ENCODE results near the gene DOCK8. TPM values are rescaled to one million over a fixed set of nuclear protein-coding genes. Genes with fewer than 3 reads are reported as not detected.

DOCK8 gene
- total and polyA plus RNA-seq, 2 of the 4 experiments (the other 2 are of a cell fraction) = not detected

DNA sequence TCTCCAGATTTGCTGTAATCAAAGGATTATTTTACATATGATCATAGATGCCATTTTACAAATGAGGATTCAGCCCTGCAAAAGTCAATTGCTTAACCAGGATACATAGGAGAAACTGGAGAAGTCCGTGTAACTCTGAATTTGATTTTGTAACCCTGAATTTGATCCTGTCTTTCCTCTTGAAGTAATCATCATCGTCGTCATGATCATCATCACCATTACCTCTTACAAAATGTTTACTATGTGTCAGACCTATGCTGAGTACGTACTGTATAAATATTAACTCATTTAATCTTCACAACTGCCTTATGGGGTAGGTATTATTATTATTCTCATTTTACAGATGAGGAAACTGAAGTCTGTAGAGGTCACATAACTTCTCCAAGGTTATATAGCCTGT lies 271.5 kb downstream of the DOCK8 start:
- BruUV-seq (replicated peaks) = no TSS peak

More for the DNA sequence above, 271.5 kb downstream of the DOCK8 start:
- no peak overlapping the region for H3K4me2 ChIP-seq (ENCODE audit: low read depth, low read length)
- H2AFZ ChIP-seq (replicated peaks; ENCODE audit: low read length, poor library complexity) = no peak overlapping the region
- dilution Hi-C loops (cut with HindIII; ENCODE audit: low sequenced_read_pairs, unreplicated experiment) (no loop called here), intact Hi-C loops (cut with micrococcal nuclease) (no loop called here), in situ Hi-C loops (cut with MboI; ENCODE audit: low sequenced_read_pairs) (no loop called here)
- no peaks in the 10 kb centered on the region for H3K79me1 ChIP-seq (ENCODE audit: low read depth in 1 of 2, low read length in 2 of 2)
- H3K27ac ChIP-seq (ENCODE audit: insufficient read depth, low read length) = no peak overlapping the region
- H4K8ac ChIP-seq (ENCODE audit: low read depth in 2 of 2, low read length in 2 of 2) = no peak overlapping the region
- H3K9me3 ChIP-seq (ENCODE audit: control insufficient read depth, insufficient read depth, low read length) = no peaks in the 10 kb centered on the region; the same call in 1 of the 2 replicates
- DNase-seq (no peak), ATAC-seq (ENCODE audit: low read depth) (no peak; the same call in 1 of the 2 replicates)
- H2BK5ac ChIP-seq (ENCODE audit: low read depth, low read length, poor library complexity, severe bottlenecking) = no peak overlapping the region
- no peak overlapping the region for H2BK15ac ChIP-seq (ENCODE audit: low read depth, low read length)
- ChIA-PET POLR2A (ENCODE audit: unreplicated experiment) (no interaction called here), CTCF (no interaction called here)
- no peak overlapping the region for H3K9ac ChIP-seq (ENCODE audit: low read depth, low read length)
- H4K5ac ChIP-seq (ENCODE audit: low read depth, low read length) = no peak overlapping the region
- no peak overlapping the region for H3K4me3 ChIP-seq (ENCODE audit: insufficient read depth, low read depth, low read length)
- no peak overlapping the region for H3K56ac ChIP-seq (ENCODE audit: extremely low read depth, insufficient read depth, low read length)
- no peak overlapping the region for H4K91ac ChIP-seq (ENCODE audit: insufficient read depth, low read depth, low read length)
- H3K27me3 ChIP-seq (ENCODE audit: control insufficient read depth, insufficient read depth, low read length) = peaks cover 4% of the 10 kb centered on the region; the same call in 1 of the 2 replicates
- H3K18ac ChIP-seq (ENCODE audit: low read depth, low read length) = no peak overlapping the region
- no peak overlapping the region for H3K4ac ChIP-seq (ENCODE audit: low read depth, low read length)
- H2BK120ac ChIP-seq (ENCODE audit: low read depth, low read length) = no peak overlapping the region
- no peak overlapping the region for H2AK5ac ChIP-seq (ENCODE audit: low read depth, low read length)
- no peak overlapping the region for H2AK9ac ChIP-seq (replicated peaks; ENCODE audit: low read depth, low read length, poor library complexity)
- no peak overlapping the region for H2BK20ac ChIP-seq (ENCODE audit: low read depth, low read length)
- H3K14ac ChIP-seq (replicated peaks; ENCODE audit: low read depth, low read length) = no peak overlapping the region
- H3K36me3 ChIP-seq (ENCODE audit: control insufficient read depth, insufficient read depth, low read length) = no peaks in the 10 kb centered on the region
- no peak overlapping the region for H3K23ac ChIP-seq (ENCODE audit: low read depth, low read length)
- H3K9me1 ChIP-seq (ENCODE audit: insufficient read depth, low read length) = no peaks in the 10 kb centered on the region
- no peaks in the 10 kb centered on the region for H3K4me1 ChIP-seq (ENCODE audit: control insufficient read depth, insufficient read depth, low read length)
- TF ChIP-seq SMC3 (IDR thresholded peaks at IDR 0.05; ENCODE audit: low read depth, low read length) (no peak), RAD21 (IDR thresholded peaks at IDR 0.05; ENCODE audit: low read length) (no peak), POLR2A (IDR thresholded peaks at IDR 0.05; ENCODE audit: low read depth, low read length) (no peak), RFX5 (IDR thresholded peaks at IDR 0.05; ENCODE audit: low read depth, low read length) (no peak), MXI1 (IDR thresholded peaks at IDR 0.05; ENCODE audit: borderline replicate concordance, low read depth, low read length) (no peak), CHD1 (IDR thresholded peaks at IDR 0.05; ENCODE audit: low read depth, low read length) (no peak), RCOR1 (IDR thresholded peaks at IDR 0.05; ENCODE audit: insufficient replicate concordance, low read length) (no peak), BHLHE40 (IDR thresholded peaks at IDR 0.05; ENCODE audit: low read depth, low read length) (no peak), NFE2L2 (IDR thresholded peaks at IDR 0.05; ENCODE audit: low read depth, low read length) (no peak), MAFK (IDR thresholded peaks at IDR 0.05; ENCODE audit: low read depth, low read length) (no peak), CEBPB (IDR thresholded peaks at IDR 0.05; ENCODE audit: low read depth, low read length) (no peak)
- TF ChIP-seq, protein P1, sequence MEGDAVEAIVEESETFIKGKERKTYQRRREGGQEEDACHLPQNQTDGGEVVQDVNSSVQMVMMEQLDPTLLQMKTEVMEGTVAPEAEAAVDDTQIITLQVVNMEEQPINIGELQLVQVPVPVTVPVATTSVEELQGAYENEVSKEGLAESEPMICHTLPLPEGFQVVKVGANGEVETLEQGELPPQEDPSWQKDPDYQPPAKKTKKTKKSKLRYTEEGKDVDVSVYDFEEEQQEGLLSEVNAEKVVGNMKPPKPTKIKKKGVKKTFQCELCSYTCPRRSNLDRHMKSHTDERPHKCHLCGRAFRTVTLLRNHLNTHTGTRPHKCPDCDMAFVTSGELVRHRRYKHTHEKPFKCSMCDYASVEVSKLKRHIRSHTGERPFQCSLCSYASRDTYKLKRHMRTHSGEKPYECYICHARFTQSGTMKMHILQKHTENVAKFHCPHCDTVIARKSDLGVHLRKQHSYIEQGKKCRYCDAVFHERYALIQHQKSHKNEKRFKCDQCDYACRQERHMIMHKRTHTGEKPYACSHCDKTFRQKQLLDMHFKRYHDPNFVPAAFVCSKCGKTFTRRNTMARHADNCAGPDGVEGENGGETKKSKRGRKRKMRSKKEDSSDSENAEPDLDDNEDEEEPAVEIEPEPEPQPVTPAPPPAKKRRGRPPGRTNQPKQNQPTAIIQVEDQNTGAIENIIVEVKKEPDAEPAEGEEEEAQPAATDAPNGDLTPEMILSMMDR (conservative IDR thresholded peaks at IDR 0.05; ENCODE audit: low read depth, low read length) = no peak
- TF ChIP-seq, protein P2, sequence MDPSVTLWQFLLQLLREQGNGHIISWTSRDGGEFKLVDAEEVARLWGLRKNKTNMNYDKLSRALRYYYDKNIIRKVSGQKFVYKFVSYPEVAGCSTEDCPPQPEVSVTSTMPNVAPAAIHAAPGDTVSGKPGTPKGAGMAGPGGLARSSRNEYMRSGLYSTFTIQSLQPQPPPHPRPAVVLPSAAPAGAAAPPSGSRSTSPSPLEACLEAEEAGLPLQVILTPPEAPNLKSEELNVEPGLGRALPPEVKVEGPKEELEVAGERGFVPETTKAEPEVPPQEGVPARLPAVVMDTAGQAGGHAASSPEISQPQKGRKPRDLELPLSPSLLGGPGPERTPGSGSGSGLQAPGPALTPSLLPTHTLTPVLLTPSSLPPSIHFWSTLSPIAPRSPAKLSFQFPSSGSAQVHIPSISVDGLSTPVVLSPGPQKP (IDR thresholded peaks at IDR 0.05; ENCODE audit: borderline replicate concordance, low read depth, low read length) = no peak
- TF ChIP-seq, protein P3, sequence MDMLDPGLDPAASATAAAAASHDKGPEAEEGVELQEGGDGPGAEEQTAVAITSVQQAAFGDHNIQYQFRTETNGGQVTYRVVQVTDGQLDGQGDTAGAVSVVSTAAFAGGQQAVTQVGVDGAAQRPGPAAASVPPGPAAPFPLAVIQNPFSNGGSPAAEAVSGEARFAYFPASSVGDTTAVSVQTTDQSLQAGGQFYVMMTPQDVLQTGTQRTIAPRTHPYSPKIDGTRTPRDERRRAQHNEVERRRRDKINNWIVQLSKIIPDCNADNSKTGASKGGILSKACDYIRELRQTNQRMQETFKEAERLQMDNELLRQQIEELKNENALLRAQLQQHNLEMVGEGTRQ (IDR thresholded peaks at IDR 0.05; ENCODE audit: low read depth, low read length) = no peak
- no peaks in the 10 kb centered on the region for H4K20me1 ChIP-seq (ENCODE audit: insufficient read depth, low read length)
- no CpG with 5 or more reads among the region's 4 CpGs for WGBS, 2 experiments (ENCODE audit: extremely low coverage in 2 of 2, insufficient read length in 1 of 2)
